ENCODE results near the gene MESP2.

Gene MESP2

GRCh38 chr15:89755701-89756100, 20.4 kb upstream of the MESP2 start:
- no peak for DNase-seq (ENCODE audit: low read depth in 2 of 2)

- DNase-seq (ENCODE audit: low read depth in 2 of 2), result no peak
Observed at GRCh38 chr15:89756897-89757296, 19.2 kb upstream of the MESP2 start.

GRCh38 chr15:89758283-89758682, 17.8 kb upstream of the MESP2 start:
- DNase-seq (ENCODE audit: low read depth in 2 of 2), result no peak

- no peak for DNase-seq (ENCODE audit: low read depth in 2 of 2)
Observed at GRCh38 chr15:89758981-89759380, 17.2 kb upstream of the MESP2 start.

GRCh38 chr15:89759835-89760234, 16.3 kb upstream of the MESP2 start:
- no peak for DNase-seq (ENCODE audit: low read depth in 2 of 2)

GRCh38 chr15:89760303-89761008, 15.7 kb upstream of the MESP2 start:
- peak in 1 of 2 donors; percentile 39 for DNase-seq (ENCODE audit: low read depth in 2 of 2)

GRCh38 chr15:89761009-89761831, 14.9 kb upstream of the MESP2 start:
- DNase-seq (ENCODE audit: low read depth in 2 of 2), result no peak

GRCh38 chr15:89761929-89762328, 14.2 kb upstream of the MESP2 start:
- DNase-seq (ENCODE audit: low read depth in 2 of 2), result no peak

GRCh38 chr15:89765694-89766093, 10.4 kb upstream of the MESP2 start:
- DNase-seq (ENCODE audit: low read depth in 2 of 2), result no peak

GRCh38 chr15:89766357-89767311, 9.5 kb upstream of the MESP2 start:
- DNase-seq (ENCODE audit: low read depth in 2 of 2), result no peak

- DNase-seq (ENCODE audit: low read depth in 2 of 2), result no peak
Observed at GRCh38 chr15:89767411-89767915, 8.7 kb upstream of the MESP2 start.

- DNase-seq (ENCODE audit: low read depth in 2 of 2), result no peak
Observed at GRCh38 chr15:89768071-89768500, 8.0 kb upstream of the MESP2 start.

- DNase-seq (ENCODE audit: low read depth in 2 of 2), result no peak
Observed at GRCh38 chr15:89769366-89769765, 6.8 kb upstream of the MESP2 start.

- DNase-seq (ENCODE audit: low read depth in 2 of 2), result no peak
Observed at GRCh38 chr15:89770041-89770440, 6.1 kb upstream of the MESP2 start.

GRCh38 chr15:89772932-89773583, 3.1 kb upstream of the MESP2 start:
- no peak for DNase-seq (ENCODE audit: low read depth in 2 of 2)

GRCh38 chr15:89774492-89774891, 1.6 kb upstream of the MESP2 start:
- no peak for DNase-seq (ENCODE audit: low read depth in 2 of 2)

- DNase-seq (ENCODE audit: low read depth in 2 of 2), result no peak
Observed at GRCh38 chr15:89775815-89776214, 317 bp upstream of the MESP2 start.

- no peak for DNase-seq (ENCODE audit: low read depth in 2 of 2)
Observed at GRCh38 chr15:89777073-89777751, 1.1 kb downstream of the MESP2 start.

- no peak for DNase-seq (ENCODE audit: low read depth in 2 of 2)
Observed at GRCh38 chr15:89777782-89778380, 1.7 kb downstream of the MESP2 start.

- no peak for DNase-seq (ENCODE audit: low read depth in 2 of 2)
Observed at GRCh38 chr15:89778861-89779260, 2.7 kb downstream of the MESP2 start.
